PC-3 (cell line): Measurements from ENCODE around the gene DNAJB5.

Experiments used
- CTCF ChIP-seq: fragments of 300-600 bp; sonication (generic); conservative IDR thresholded peaks from 2 replicates; pipeline ENCODE4 v1.5.1; 2017; ENCODE audit warnings: antibody characterized with exemption, low read depth, mild to moderate bottlenecking, low read length
- EZH2 ChIP-seq: fragments of 300-600 bp; sonication (generic); IDR thresholded peaks from one replicate; pipeline ENCODE4 v1.6.1; 2017; ENCODE audit warnings: antibody characterized with exemption, mild to moderate bottlenecking, low read length; ENCODE audit not compliant: unreplicated experiment

DNA sequence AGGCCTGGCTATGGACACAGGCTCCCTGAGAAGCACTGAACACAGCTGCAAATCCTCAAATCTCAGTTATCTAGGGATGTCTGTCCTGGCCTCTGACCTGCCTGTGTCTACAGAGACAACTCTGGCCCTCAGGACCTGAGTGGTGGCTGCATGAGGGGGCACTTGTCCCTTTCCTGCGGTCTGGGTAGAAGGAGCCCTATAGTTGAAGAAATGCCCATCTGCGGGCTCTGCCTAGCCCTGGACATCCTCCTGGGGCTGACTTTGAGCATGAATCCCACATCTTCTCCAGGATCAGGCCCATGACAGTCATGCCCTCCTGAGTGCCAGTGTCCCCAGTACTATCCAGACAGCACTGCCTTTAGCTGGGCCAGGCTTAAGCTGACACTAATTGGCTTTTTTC lies 10.0 kb downstream of the DNAJB5 start:
- no peak for TF ChIP-seq CTCF
- TF ChIP-seq EZH2 = no peak
